ENCODE data around the gene INCA1.
A peak's percentile ranks its signal among the peaks of the same experiment; 100 is the strongest.

INCA1 gene

DNA sequence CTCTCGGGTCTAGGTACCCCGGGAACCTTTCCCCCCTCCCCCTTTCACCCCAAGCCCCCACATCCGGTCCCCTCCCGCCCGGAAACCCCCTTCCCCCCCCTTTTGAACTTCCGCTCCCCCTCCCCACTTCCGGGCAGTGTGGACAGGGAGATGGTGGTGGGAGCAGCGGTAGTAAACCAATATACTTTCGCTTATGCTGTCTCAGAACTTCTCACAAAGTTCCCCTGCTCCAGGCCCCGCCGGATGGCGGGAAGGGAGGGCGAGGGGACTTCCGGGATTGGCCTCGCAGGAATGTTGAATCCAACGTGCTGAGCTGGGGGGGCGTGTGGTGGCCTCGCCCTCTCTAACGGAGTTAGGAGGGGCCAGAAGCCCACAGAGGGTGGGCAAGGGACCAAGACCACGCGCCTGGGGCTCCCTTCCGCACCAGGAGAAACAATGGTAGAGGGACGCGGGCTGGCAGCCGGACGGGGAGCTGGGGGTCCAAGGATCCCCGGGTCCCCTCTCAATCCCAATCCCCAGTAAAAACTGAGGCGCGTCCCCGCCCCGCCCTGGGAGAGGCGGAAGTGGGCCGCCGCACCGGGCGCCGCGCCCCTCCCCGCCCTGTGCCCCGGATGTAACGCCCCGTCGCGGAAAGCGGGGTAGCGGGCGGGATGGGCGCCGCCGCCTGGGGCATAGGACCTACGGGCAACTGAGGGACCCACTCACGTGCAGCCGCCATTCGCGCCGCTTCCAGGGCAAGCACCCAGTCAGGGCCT lies 49.7 kb downstream of the INCA1 start:
- peak; percentile 81 to 84 for DNase-seq

DNA sequence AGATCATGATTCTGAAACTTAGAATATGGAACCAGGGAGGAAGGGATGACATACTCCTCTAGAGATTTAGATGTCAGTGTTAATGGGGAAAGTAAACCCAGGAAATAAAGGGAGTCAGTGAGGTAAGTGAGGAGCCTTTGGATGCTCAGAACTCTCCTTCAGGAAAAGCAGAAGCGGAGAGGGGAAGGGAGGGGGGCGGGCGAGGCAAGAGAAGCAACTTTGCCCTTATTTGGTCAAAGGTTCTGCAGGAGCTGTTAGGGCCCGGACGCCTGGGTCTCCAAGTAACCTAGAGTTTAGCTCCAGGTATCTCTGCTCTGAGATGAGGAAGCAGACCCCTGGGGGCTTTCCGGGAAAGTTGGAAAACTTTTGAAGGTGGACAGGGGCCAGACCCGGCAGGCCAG lies 50.3 kb downstream of the INCA1 start:
- DNase-seq = no peak

DNA sequence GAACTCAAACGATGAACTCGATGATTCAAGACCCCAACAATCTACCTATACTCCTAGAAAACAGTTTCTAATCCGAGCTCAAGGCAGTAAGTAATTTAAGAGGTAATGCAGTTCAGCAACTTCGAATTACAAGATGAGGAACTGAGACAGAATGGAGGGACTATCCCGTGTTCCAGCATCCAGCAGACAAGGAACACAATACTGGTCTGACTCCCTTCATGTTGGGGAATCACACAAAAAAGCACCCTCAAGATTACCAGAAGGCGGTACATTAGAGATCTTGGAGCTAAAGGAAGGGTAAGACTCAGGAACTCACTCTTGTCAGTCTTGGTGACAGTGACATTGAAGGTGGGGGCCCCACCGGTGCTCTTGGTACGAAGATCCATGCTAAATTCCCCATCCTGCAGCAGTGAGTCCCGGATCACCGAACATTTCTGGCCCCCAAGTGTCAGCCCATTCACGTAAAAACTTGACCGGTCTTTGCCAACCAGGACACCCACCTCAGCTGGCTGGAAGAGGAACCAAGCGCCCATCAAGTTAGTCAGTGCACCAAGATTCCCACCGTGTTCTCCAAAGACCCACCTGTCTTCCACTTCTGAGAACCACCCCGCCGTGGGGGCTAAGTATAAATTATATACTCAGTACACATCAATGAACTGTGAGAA lies 50.9 kb downstream of the INCA1 start:
- no peak for DNase-seq

DNA sequence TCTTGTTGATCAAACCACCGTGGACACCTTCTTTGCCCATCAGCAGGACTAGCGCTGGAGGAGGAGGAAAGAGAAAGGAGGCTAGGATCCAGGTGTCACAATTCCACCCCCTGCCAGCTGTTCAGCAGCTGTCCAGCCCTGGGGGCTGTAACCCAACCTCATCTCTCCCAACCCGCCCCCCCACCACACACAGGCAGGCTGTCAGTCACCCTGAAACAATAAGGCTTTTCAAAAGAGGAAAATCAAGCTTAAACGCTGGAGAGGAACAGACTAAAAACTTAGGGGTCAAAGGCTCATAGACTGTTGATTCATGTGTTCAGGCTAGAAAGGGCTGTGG lies 51.4 kb downstream of the INCA1 start:
- DNase-seq = no peak

DNA sequence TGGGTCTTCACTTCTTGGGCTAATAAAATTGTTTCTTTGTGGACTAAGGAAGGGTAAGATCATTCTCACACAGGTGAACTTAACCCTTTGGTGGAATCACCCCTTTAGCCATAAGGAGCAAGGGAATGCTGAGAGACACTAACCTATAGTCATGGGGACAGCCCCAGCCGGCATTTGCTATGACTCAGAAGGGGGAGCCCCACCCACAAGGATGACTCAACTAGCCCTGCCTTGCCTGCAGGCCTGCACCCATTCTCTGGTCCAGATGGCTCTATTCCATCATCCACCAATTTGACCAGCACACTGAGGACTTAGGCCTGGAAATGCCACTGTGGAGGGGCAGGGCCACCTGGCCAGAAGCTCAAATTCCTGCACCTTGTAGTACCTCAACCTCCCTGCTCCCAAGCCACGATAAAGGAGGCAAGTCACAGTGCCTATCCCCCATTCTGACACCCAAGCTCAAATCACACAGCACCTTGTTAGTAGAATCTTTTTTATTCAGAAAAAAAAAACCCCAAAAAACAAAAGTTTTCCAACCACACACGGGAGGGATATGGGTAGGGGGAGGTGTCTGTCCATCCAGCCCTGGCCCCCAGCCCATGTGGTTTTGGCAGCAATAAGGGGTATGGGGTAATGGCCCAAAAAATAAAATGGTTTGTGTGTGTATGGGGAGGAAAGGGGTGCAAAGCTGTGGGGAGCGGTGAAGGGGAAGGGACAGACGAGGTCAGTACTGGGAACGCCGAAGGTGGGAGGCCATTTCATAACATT lies 52.0 kb downstream of the INCA1 start:
- DNase-seq = peak; percentile 91 to 93

DNA sequence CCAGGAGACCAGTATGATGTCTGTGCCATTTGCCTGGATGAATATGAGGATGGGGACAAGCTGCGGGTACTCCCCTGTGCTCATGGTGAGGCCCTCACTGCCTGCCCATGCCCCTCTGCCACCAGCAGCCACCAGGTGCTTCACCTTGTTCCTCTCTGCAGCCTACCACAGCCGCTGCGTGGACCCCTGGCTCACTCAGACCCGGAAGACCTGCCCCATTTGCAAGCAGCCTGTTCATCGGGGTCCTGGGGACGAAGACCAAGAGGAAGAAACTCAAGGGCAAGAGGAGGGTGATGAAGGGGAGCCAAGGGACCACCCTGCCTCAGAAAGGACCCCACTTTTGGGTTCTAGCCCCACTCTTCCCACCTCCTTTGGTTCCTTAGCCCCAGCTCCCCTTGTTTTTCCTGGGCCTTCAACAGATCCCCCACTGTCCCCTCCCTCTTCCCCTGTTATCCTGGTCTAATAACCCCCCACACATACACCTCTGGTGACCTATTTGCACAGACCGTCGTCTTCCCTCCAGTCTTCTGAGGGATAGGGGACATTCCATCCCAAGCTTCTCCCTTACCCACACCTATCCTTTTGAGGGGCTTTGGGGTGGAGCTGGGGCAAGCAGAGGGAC lies 52.7 kb downstream of the INCA1 start:
- DNase-seq = peak; percentile 69 to 71

DNA sequence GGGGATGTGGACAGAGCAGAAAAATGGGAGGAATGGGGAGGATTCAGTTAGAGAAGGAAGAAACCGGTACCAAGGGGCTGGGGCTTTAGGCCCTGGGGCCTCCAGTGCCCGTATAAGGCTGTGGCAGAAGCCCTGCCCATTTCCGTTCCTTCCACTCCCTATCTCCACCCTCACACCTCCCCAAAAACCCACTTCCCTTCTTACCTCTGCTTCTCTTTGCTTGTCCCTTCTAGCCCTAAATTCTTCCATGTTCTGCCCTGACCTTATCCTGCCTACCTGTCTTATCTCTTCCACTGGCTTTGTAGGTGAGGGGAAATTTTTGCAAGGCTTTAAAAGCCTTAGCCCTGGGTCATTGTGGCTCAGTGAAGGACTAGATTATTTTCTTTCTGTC lies 53.2 kb downstream of the INCA1 start:
- peak; percentile 53 to 70 for DNase-seq

DNA sequence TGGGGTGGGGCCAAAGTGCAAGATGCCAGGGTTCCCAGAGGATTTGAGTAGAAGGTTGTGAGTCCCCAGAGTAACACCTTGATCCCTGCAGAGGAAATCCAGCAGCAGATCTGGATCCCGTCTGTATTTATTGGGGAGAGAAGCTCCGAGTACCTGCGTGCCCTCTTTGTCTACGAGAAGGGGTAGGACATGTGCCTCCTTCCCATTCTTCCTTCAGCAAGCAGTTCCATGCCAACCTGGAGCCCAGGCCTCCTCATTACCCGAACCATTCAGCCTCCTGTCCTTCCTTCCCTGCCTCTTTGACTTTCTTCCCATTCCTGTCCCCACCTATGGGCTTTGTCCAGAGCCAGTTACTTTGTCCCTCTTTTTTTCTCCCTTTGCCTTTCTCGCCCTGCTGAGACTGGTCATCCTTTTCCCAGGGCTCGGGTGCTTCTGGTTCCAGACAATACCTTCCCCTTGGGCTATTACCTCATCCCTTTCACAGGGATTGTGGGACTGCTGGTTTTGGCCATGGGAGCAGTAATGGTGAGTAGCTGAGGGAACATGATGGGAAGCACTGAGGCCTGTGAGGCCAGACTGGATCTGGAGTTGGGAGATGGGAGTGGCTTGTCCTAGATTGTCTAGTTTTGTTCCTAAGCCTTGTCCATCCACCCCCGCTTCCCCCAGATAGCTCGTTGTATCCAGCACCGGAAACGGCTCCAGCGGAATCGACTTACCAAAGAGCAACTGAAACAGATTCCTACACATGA lies 54.4 kb downstream of the INCA1 start:
- no peak for DNase-seq

DNA sequence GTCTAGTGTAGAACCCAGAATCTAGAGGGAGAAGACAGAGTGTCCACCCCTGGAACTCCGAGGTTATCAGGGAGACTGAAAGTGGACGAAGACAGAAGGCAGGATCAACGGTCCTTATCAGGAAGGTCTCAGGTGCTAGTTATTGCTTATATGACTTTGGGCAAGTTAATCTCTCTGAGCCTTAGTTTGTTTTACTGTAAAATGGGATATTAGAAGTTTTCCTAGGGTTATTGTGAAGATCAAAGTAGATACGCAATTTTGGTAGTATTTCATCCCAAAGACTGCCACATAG lies 56.1 kb downstream of the INCA1 start:
- no peak for DNase-seq

DNA sequence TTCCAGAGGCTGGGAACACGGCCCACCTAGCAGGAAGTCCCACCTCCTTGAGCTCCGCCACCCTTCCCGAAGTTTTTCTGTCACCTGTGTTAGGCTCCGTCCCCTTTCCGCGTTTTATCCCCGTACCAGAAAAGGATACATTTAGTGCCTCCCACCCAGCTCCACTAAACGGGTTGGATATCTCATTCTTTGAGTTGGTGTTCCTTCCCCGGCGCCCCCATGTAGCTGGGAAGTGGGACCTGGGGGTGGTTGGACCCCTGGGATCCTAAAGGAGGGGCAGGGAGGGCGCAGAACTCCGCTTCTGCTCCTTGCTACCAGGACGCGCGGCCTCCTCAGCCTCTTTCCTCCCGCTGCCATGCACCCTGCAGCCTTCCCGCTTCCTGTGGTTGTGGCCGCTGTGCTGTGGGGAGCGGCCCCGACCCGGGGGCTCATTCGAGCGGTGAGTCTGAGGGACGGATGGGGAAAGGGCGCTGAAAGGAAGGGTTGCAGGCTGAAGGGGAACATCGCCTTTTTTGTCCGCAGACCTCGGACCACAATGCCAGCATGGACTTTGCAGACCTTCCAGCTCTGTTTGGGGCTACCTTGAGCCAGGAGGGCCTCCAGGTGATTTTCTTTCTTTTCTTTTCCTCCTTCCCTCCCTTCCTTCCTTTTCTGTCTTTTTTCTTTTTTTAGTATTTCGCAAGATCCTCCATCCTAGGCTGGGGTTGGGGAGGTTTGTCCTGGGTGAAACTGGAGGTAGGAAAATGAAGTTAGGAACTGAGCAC lies 56.6 kb downstream of the INCA1 start:
- DNase-seq = peak; percentile 70

DNA sequence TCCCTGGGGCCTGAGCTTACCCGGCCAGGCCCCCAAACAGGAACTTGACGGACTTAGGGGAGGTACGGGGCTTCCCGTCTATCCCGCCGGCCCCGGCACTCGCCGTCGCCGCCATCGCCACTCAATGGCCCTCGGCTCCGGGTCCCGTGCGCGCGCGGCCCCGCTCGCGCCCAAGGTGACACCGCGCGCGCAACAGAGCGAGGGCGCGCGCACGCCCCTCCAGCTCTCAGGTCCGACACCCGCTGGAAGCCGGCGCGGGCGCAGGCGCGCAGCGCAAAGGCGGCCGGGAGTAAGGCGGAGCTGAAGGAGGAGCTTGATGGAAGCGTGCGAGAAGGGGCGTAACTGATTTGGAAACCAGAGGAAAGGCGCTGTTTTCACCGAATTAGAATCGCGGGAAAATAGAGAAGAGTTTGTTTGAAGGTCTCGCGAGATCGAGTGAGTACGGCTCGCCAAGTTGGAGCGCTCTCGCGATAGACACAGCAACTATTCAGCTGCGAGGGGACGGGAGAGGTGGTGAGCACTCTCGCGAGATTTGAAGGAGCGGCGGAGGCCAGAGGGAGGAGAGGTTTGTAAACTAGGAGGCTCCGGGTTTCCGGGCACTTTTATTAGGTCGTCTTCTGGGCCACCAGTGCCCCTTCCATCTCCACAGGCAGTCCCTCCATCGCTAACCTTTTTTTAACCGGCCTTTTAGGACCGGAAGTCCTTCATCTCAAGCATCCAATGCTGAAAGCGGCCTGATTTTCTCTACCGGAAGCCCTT lies 57.3 kb downstream of the INCA1 start, which contains the start of the genes RNF167 and SLC25A11:
Gene RNF167 (plus strand): TSS at position 473 of the 759 bp plus-strand sequence. CDS start 642 bp downstream, outside the sequence.
Gene SLC25A11 (minus strand): TSS at position 251 of the 759 bp plus-strand sequence. CDS start 136 bp downstream, at position 115.
- peak; percentile 98 for DNase-seq

DNA sequence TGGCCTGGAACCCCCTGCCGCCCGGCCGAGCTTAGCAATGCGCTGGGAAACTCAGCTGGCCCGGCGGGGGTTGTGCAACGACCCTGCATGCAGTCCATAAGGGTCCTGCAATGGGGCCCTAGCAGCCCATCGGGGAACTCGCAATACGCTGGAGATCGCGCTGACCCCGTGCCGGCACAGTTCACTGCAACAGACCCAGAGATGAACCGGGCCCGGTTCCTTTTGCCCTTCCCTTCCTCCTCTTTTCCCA lies 57.9 kb downstream of the INCA1 start:
- no peak for DNase-seq

DNA sequence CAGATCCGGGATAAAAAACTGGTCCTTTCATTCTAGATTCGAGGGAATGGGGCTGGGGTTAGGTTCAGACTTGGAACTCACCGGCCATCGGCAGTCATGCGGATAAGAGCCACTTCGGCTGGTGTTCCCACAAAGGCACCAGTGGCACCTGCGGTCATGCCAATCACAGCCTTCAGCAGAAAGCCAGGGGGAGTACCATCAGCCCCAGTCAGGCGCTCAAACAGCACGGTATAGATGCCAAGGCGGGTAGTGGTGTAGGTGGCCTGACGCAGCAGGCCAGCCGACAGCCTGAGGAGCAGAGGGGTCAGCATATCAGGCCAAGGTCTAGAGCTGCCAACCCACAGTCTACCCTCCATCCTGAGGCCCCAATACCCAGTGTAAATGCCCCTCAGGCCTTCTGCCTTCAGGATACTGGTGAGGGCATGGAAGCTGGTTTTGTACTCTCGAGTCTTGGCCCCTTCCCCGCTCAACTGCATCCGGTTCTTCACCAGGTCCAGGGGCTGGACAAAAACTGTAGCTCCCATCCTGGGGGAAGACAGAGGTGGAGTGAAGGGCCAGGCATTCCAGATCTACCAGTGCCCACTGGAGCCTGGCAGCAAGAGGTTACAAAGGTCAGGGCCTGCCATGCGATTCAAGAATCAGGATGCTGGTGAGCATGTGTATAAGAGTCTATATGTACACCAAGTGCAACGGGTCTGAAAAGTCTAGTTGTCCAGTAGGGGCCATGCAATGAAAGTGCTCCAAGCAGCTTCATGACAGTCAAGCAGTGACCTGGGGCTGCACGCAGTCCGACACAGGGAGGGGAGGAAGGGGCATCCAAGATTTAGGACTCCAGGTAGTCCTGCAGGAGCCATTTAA lies 58.4 kb downstream of the INCA1 start:
- DNase-seq = peak; percentile 48 to 53
